H1 (cell line): ENCODE results near the gene NMT1. TPM values are rescaled to one million over a fixed set of nuclear protein-coding genes. Genes with fewer than 3 reads are reported as not detected.

Experiments
- CBX5 ChIP-seq: fragments of 300-800, 300-1000 bp; sonication (generic); IDR thresholded peaks from 2 replicates; pipeline ENCODE4 v1.7.1; 2016; ENCODE audit warnings: antibody characterized with exemption, low read length, low read depth
- RAD21 ChIP-seq, 2 experiments: IDR thresholded peaks in 1 of 2; conservative IDR thresholded peaks in 1 of 2; 2 replicates each; pipeline ENCODE4 v1.6.1; 2011; ENCODE audit warnings: low read depth in 2 of 2, low read length in 2 of 2, improper control_type of control experiment in 1 of 2, inconsistent platforms in 1 of 2, mild to moderate bottlenecking in 1 of 2, moderate library complexity in 1 of 2
- polyA plus RNA-seq, 7 experiments: library from polyadenylated mRNA; depleted of rRNA in 3 of 7; stranded (reverse) in 5 of 7; unstranded in 2 of 7; fragments of >200 nt in 5 of 7; fragments of 200-250 nt in 2 of 7; gene quantifications; 1 replicate in 5 of 7; 2 replicates in 1 of 7; 4 replicates in 1 of 7; pipeline versions ENCODE4 v1.2.1 to v1.2.3, GENCODE V29; 2011 to 2013; ENCODE audit warnings: missing spikeins in 2 of 7, mixed read lengths in 2 of 7
- total RNA-seq: library from RNA; stranded (reverse); fragmentation: NEBNext Ultra II Directional; extraction: Animal tissue kit (Norgen Biotek cat#: 25700); gene quantifications from 2 replicates; pipeline ENCODE4 v1.2.1, GENCODE V29; 2021

The NMT1 gene
- total and polyA plus RNA-seq, 2 of the 8 experiments (the other 6 are each of a cell fraction or from before 2014, with no cell fraction given): 42.9 to 149 TPM

DNA sequence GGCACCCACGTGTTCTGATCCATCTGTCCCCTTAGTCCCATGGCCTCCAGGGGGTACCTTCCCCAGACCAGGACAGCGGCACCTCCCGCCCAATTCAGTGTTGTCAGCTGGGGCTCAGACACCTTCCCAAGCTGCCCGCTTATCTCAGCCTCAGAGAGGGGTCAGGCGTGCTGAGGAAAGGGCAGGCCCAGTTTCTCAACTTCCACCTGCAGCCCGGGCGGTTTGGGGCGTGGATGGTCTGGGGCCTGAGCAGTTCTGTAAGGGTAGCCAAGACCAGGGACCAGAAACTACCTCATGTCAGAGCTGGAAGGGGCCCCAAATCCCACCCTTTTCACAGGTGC is 66.1 kb downstream of the NMT1 start (continued):
- TF ChIP-seq CBX5: no peak
- no peak for TF ChIP-seq RAD21 (IDR thresholded peaks at IDR 0.05 in 1 of 2, conservative IDR thresholded peaks at IDR 0.05 in 1 of 2; ENCODE audit: low read depth in 2 of 2, low read length in 2 of 2)
